Hematopoietic multipotent progenitor cell treated with erythropoietin and hydrocortisone succinate and interleukin-3 and kit ligand, for 4 days (in vitro differentiated cells): ENCODE results near the gene NAALADL1.
A peak's percentile ranks its signal among the peaks of the same experiment; 100 is the strongest.

ENCODE experiments used
- DNase-seq: peaks from one replicate; pipeline ENCODE4 v3.0.0-alpha.2; 2015

NAALADL1 gene, protein sequence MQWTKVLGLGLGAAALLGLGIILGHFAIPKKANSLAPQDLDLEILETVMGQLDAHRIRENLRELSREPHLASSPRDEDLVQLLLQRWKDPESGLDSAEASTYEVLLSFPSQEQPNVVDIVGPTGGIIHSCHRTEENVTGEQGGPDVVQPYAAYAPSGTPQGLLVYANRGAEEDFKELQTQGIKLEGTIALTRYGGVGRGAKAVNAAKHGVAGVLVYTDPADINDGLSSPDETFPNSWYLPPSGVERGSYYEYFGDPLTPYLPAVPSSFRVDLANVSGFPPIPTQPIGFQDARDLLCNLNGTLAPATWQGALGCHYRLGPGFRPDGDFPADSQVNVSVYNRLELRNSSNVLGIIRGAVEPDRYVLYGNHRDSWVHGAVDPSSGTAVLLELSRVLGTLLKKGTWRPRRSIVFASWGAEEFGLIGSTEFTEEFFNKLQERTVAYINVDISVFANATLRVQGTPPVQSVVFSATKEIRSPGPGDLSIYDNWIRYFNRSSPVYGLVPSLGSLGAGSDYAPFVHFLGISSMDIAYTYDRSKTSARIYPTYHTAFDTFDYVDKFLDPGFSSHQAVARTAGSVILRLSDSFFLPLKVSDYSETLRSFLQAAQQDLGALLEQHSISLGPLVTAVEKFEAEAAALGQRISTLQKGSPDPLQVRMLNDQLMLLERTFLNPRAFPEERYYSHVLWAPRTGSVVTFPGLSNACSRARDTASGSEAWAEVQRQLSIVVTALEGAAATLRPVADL

DNA sequence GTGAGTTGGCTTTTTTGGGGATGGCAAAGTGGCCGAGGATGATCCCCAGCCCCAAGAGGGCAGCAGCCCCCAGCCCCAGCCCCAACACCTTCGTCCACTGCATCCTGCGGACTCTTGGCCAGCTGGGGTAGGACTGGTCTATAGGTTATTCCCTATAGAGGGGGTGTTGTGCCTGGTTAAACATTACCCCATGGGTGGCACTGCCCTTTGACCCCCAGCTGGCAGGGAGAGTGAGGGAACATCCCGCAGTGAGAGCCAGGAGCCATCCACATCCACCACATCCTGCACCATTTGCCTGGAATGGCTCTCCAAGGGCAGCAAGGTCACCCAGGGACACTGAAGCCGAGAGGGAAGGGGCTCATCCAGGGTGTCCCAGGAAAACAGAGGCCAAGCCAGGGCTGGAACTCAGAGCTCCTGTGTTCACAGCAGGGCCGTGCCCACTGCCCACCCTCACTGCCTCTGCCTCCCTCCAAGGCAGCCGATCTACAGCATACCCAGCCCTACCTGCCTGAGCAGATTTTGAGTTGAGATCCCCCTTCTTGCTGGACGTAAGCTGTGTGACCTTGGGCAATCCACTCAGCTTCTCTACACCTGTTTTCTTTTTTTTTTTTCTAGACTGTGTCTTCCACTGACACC, at the start of gene NAALADL1:
Gene NAALADL1 (minus strand): TSS at position 135 of the 636 bp plus-strand sequence. CDS start 32 bp downstream, at position 103.
- no peak for DNase-seq

DNA sequence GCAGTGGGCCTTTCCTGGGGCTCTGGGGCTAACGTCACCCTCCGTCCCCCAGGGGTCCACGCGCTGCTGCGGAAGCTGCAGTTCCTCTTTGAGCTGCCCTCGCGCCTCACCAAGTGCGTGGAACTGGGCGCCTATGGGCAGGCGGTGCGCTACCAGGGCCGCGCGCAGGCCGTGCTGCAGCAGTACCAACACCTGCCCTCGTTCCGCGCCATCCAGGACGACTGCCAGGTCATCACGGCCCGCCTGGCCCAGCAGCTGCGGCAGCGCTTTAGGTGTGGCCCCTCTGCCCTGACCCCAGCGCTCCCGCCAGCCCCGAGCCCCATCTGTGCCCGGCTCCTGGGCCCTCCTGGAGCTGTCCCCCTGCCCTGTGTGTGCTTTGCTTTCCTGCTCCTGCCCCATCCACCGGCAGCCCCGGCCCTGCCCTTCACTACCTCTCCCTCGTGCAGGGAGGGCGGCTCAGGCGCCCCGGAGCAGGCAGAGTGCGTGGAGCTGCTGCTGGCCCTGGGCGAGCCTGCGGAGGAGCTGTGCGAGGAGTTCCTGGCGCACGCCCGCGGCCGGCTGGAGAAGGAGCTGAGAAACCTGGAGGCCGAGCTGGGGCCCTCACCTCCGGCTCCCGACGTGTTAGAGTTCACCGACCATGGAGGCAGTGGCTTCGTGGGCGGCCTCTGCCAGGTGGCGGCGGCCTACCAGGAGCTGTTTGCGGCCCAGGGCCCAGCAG, 49.6 kb upstream of the NAALADL1 start:
- no peak for DNase-seq

DNA sequence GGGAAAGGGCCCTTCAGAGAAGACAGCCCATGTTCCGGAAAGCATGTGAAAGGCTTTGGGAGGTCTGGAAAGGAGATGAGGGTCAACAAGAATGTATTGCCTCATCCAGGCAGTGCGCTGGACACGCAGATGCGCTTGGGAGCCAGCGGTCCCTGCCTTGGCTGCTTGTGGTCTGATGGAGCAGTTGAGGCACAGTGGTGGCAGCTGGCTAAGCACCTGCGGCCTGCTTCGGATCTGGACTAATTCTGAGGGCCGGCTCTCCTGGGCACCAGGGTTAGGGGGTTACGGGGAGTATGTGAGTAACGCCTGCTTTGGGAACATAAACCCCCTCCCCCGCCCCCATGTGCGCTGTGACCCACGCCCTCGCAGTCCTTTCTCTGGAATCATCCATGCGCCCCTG, 48.7 kb upstream of the NAALADL1 start:
- no peak for DNase-seq

DNA sequence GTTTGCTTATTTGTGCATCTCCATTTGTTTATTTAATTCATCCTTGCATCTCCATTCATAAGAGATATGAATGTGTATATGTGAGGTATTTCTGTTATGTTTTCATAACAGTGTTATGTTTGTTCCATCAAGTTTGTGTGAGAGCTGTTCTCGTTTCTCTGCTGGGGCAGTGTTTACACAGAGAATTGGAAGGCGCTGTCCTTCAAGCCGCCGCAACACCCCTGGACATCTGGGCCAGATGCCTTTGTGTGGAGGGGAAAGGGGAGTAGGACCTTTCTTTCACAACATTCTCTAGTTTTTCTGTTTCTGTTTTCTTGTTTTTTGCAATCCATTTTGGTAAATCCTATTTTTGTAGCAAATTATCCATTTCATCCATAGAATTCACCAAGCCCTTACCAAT, 46.3 kb upstream of the NAALADL1 start:
- DNase-seq = no peak

DNA sequence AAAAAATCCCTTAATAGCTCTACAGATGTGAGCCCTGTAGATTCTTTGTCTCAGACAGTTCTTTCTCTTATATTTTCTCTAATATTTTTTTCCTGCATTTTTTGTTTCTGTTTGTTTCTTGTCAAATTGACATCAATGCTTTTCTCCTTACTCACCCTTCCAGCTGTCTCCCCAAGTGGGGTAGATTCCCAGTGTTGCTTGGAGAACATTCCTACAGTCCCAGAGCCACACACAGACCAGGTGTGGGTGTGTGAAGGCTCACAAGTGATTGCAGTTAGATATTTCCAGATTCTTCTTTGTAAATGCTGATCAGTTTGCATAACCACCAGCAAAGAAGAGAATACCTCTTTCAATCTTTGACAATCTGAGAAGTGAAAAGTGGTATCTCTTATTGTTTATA, 45.1 kb upstream of the NAALADL1 start:
- DNase-seq = no peak

DNA sequence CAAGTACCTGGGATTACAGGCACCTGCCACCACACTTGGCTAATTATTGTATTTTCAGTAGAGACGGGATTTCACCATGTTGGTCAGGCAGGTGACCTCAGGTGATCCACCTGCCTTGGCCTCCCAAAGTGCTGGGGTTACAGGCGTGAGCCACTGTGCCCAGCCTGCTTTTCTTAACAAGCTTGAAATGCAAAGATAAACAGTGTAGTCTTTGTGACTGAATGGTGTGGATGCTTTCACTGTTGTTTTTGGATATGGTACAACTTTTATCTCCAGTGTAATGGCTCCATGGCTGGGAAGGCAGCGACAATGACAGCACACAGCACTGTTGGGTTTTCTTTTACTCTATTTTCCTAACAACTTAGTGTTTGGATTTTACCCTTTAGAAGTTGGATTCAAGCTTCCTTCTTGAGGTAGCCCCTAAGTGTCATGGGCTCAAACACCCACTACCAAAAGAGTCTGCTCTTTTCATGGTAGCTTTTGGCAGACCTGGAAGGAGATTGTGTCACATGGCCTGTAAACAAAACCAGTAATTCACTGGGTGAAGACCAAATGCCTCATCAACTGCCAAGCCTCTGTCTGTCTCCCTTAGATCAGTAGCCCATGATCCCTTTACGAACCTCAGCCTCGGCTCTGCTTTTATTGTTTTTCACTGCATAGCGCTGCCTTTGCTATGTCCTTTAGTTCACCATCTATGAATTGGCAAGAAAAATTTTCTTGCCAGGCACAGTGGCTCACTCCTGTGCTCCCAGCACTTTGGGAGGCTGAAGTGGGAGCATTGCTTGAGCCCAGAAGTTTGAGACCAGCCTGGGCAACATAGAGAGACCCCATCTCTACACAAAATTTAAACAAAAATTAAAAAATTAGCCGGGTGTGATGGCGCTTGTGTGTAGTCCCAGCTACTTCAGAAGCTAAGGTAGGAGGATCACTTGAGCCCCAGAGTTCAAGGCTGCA, 44.1 kb upstream of the NAALADL1 start:
- no peak for DNase-seq

DNA sequence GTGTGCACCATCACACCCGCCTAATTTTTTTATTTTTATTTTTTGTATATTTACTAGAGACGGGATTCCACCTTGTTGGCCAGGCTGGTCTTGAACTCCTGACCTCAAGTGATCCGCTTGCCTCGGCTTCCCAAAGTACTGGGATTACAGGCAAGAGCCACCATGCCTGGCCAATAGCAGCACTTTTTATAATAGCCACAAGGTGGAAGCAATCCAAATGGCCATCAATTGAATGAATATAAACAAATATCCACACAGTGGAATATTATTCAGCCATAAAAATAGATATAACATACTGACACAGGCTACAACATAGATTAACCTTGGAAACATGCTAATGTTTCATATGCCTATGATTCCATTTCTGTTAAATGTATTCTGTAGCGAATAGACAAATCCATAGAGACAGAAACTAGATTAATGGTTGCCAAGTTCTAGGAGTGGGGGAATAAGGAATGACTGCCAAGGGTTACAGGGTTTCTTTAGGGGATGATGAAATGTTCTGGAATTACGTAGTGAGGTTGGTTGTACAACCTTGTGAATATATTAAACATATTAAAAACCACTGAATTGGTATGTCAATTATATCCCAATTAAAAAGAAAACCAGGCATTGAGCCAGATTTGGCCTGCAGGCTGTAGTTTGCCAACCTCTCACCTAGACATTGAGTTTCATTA, 42.5 kb upstream of the NAALADL1 start:
- no peak for DNase-seq

DNA sequence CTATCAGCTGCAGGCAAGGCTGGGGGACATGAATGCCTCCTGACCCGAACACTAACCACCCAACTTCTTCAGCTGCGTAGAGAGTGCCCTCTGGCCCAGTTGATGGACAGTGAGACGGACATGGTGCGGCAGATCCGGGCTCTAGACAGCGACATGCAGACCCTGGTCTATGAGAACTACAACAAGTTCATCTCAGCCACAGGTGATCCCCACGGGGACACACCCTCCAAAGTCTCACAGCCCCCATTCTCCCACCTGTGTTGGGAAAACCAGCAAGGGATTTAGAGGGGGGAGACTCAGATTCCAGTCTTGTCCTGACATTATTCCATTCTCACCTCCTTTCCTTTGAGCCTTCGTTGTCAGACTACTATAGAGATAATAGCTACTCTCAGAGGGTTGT, 38.6 kb upstream of the NAALADL1 start:
- no peak for DNase-seq

DNA sequence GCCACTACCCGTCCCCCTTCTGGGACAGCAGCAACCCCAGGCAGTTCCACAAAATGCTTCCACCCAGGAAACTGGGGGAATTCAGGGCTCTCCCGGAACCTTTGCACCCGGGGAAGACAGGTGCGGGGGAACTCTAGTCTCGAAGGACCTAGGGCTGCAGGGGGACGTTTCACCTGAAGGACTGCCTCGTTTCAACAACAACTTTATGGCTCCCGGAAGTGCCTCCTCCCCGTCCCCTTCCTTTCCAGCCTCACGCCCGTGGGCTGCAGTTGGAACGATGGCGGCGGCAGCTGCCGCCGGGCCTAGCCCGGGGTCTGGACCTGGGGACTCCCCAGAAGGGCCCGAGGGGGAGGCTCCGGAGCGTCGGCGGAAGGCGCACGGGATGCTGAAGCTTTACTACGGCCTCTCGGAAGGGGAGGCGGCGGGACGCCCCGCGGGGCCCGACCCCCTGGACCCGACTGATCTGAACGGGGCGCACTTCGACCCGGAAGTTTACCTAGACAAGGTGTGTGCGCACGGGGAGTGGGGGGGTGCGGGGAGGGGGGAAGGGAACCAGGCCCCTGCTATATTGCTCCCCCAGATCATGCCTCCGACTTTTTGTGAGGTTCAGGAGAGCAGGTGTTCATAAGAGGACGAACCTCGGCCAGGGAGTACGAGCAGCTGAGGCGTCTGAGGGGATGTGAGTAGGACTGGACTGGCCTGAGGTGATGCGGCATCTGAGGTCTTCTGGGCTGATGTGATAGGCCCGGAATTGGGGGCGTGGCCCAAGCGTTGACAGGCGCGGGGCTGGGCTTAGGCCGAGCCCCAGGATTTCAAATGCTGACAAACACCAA, 37.8 kb upstream of the NAALADL1 start, which contains the start of gene VPS51:
Gene VPS51 (plus strand): TSS at position 241 of the 833 bp plus-strand sequence. CDS start 37 bp downstream, at position 278.
- DNase-seq = peak; percentile 97

DNA sequence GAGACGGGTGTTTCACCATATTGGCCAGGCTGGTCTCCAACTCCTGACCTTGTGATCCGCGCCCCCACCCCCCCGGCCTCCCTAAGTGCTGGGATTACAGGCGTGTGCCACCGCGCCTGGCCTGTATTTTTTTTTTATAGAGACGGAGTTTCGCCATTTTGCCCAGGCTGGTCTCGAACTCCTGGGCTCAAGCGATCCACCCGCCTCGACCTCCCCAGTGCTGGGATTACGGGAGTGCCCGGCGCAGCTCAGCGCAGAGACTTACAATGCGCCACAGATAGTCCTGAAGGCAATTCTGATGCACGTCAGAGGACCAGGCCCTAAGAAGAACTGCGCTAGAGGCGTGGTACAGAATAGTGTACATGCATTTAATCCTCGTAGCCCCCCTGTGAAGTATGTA, 37.1 kb upstream of the NAALADL1 start:
- no peak for DNase-seq

DNA sequence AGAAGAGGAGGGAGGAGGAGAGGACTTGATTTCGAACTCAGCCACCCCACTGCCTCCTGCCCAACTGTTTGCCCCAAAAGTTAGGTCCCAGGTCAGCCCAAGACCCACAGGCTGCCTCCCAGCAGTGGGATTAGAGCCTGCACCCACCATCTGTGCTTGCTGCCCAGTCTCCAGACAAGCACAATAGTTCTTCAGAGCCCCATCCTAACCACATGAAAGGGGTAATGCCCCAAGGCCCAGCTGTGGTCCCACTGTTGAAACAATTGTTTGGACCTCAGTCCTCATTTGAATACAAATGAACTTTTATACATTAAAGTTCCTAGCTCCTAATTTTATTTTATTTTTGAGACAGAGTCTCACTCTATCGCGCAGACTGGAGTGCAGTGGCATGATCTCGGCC, 32.3 kb upstream of the NAALADL1 start:
- no peak for DNase-seq

DNA sequence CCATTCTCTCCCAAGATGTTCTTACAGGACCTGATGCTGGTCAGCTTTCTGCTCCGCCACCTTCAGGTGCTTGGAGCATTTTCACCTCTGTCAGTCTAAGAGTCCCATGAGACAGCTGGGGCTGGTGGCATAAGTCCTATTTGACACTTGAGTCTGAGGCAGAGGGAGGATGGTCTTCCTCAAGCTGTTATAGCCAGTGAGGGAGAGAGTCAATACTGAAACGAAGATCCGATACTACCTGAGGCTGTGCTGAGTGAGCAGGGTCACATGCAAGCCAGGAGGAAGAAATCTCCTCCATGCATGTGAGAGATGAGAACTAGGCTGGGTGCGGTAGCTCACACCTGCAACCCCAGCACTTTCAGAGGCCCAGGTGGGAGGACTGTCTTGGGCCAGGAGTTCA, 31.3 kb upstream of the NAALADL1 start:
- DNase-seq = no peak

DNA sequence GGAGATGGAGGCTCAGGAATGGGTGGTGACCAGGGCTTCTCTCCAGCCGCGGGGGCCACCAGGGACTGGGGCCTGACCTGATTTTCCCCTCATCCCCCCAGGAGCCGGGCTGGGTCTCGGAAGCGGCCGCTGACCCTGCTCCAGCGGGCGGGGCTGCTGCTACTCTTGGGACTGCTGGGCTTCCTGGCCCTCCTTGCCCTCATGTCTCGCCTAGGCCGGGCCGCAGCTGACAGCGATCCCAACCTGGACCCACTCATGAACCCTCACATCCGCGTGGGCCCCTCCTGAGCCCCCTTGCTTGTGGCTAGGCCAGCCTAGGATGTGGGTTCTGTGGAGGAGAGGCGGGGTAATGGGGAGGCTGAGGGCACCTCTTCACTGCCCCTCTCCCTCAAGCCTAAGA, 29.5 kb upstream of the NAALADL1 start:
- DNase-seq = no peak

DNA sequence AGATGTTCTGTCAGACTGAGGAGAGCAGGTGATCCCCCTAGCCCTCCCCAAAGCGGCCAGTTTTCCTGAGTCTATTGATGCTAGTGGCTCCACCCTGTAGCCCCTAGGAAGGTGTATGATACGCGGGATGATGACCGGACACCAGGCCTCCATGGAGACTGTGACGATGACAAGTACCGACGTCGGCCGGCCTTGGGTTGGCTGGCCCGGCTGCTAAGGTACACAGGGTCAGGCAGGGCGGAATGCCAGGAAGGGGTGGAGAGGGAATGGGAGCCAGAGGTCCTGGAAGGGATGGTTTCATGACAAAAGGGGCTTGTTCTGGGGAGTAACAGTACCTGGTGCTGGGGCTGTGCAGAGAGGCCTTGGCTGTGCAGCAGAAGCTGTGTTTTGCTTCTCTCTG, 28.9 kb upstream of the NAALADL1 start:
- DNase-seq = no peak

DNA sequence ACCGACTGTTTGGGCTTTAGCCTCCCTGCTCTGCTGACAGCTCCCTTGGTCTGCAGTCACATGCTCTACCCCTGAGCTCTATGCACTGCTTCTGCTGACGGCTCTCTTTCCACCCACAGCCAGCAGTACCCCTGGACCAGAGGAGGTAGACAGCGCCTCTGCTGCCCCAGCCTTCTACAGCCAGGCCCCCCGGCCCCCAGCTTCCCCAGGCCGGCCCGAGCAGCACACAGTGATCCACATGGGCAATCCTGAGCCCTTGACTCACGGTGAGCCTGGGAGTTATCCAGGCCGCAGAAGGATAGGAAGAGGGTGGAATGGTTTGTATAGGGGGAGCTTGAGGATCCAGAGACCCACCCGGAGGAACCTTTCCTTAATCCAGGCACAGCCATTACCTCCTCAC, 28.5 kb upstream of the NAALADL1 start:
- DNase-seq = no peak

DNA sequence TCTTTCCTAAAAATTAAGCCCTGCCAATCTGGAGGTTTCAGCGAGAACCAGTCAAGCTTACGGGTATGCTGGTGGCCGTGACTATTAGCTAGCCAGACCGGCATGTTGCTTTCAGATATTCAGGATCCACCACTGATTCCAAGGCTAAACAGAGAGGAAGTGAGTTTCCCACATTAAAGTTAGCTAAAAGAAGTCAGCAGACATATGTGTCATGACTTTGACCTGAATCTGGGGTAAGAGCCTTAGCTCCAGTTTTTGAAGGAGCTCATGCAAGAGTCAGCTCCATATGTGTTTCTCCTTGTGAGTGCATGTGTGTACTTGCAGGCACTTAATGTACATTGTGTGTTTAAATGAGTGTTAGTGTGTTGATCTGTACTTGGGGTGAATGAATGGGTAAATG, 27.1 kb upstream of the NAALADL1 start:
- DNase-seq = no peak

DNA sequence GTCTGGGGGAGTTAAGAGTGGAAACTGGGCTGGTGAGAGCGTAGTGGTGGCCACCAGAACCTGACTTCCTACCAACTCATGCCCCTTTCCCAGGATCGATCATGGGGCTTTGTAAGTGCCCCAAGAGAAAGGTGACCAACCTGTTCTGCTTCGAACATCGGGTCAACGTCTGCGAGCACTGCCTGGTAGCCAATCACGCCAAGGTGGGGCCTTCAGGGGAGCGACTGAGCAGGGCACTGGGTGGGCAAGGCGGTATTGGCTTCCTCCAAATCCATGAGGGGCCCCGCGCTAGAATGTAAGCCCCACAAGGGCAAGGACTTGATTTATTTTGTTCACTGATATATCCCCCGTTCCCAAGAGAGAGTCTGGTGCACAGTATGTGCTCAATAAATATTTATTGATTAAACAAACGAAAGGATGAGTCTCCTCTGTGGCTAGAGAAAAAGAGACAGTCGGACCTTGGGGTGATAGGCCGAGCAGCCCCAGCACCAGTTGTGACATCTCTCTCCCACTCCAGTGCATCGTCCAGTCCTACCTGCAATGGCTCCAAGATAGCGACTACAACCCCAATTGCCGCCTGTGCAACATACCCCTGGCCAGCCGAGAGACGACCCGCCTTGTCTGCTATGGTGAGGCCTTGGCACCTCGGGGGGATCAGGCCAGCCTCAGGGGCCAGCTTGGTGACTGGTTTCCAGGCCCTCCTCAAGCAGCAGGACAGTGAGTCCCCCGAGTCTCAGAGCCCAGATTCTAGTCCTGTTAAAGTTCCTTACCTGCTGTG, 26.4 kb upstream of the NAALADL1 start:
- DNase-seq = no peak

DNA sequence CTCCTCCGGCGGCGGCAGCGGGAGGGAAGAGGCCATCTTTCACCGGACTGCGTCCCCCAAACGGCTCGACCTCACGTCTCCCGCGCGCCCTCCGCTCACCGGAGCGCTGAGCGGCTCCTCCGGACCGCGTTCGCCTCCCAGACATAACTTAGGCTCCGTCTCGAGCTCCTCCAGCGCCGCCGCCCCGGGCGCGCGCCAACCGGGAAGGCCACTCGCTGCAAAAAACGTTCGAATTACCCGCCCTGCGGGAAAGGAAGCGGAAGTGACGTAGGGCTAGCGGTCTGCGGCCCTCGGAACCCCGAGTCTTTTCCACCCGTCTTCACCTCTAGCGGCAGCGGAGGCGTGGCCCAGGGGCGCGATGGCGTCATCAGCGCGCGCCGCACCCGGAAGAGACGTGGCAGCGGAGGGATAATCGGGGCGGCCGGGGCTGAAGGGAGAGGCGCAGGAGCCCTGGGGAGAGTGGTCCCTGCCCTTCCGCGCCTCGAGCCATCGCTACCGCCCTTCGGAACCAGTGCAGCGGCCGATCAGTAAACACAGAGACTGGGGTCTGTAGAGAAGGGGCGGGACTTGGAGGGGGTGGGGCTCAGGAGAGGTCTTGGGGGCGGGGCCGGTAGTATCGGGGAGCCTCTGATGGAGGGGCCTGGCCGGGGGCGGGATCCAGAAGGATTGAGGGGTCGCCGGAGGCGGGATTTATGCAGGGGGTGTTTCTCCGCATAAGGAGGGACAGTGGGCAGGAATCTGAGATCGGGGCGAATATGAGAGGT, 25.7 kb upstream of the NAALADL1 start, which contains the start of the genes CDCA5 and ZFPL1:
Gene CDCA5 (minus strand): TSS at position 207 of the 764 bp plus-strand sequence. CDS start 62 bp downstream, at position 145.
Gene ZFPL1 (plus strand): TSS at position 389 of the 764 bp plus-strand sequence. CDS start 477 bp downstream, outside the sequence.
- peak; percentile 98 for DNase-seq
